HG02970 (cell line): ENCODE measurements around the gene THYN1.
"Not testable (repeated sequence)": the region's sequence is repeated elsewhere in the genome, so short reads cannot be mapped to it uniquely, and the experiment has no call there.

Source experiments
- ATAC-seq: cut with Tn5 transposase; IDR thresholded peaks from one replicate; pipeline ENCODE4 v1.9.1; 2021; ENCODE audit warnings: mild to moderate bottlenecking, moderate library complexity, moderate number of reproducible peaks; ENCODE audit not compliant: unreplicated experiment, low FRiP score

THYN1 gene

DNA sequence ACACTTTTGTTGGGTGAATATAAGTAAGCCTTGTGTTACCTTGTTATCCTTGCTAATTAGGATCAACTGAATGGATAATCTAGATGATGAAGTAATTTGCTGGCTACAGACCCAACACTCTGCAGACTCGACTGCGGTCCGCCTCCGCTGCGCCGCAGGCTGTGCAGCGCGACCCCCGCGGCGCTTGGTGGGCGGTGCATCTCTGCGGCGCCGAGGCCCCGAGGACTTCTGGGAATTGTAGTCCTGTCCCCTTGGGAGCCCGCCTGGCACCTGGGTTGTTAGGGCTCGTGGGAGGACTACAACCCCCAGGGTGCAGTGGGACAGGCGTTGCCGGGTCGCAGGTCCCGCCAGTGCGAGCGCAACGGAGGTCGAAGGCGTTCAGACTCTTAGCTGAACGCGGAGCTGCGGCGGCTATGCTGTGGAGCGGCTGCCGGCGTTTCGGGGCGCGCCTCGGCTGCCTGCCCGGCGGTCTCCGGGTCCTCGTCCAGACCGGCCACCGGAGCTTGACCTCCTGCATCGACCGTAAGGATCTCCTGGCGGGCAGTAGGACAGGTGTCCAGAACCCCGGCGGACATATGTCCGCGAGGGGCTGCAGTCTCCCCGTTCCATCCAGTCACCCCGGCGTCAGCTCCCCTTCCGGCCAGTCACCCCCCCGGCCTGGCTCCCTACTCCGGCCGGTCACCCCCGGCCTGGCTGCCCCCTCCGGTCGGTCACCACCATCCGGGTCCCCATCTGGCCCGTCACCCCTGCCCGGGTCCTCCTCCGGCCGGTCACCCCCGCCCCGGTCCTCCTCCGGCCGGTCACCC lies at the start of gene THYN1, which contains the start of gene ACAD8:
Gene THYN1 (minus strand): TSS at position 165 of the 806 bp plus-strand sequence. CDS start 470 bp downstream, outside the sequence.
Gene ACAD8 (plus strand): TSS at position 381 of the 806 bp plus-strand sequence. CDS start 33 bp downstream, at position 414.
- peak; percentile 99 for ATAC-seq

DNA sequence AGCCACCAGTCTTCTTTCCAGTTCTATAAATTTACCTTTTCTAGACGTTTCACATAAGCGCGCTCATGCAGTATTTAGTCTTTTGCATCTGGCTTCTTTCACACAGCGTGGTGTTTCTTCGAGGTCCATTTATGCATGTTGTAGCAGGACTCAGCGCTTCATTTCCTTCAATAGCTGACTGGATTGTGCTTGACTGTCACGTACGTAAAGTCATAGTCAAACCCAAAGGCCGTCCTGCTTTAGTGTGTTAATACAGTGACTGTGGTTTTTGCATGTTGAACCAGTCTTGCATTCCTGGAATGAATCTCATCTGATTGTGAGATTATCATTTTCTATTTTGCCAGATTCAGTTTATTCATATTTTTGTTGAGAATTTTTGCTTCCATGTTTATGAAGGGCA lies 41.5 kb upstream of the THYN1 start:
- ATAC-seq, result no peak

DNA sequence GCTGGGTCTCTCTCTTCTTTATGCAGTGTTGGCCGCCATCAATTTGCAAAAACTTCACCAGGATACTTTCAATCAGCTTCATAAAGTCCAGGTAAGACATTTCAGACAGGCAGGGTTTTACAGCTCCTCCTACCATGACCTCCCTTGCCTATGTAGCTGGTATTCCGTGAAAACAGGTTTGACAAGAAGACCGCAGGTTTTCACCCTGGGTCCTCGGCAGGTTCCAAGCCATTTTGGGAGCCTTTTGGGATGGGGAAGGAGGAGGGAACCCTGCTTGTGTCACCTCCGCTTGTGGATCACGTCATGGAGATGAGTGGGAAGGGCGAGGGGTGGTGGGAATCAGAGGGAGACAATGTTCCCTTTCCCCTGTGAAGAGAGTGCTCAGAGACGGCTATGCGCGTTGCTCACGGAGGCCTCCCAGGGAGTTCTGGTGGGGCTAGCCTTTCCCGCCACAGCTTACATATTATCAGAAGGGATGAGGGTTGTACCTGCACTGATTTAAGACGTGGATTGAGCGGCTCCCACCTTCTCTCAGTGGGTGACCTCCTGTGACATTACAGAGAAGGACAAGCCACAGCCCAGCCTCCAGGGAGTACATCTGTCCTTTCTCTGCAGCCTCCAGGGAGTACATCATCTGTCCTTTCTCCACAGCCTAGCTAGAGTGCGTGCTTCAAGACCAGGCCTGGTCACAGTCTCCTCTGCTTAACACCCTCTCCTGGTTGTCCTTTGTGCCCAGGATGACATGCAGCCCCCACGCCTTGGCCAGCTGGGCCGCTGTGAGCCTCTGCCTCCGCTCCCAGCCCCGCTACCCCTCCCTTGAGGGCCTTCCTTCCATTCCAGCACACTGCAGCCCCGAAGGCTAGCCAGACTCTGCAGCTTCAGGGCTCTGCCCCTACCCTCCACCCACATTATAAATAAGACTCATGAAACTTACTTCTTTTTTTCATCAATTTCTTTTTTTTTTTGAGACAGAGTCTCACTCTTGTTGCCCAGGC lies 40.3 kb upstream of the THYN1 start:
- no peak for ATAC-seq

DNA sequence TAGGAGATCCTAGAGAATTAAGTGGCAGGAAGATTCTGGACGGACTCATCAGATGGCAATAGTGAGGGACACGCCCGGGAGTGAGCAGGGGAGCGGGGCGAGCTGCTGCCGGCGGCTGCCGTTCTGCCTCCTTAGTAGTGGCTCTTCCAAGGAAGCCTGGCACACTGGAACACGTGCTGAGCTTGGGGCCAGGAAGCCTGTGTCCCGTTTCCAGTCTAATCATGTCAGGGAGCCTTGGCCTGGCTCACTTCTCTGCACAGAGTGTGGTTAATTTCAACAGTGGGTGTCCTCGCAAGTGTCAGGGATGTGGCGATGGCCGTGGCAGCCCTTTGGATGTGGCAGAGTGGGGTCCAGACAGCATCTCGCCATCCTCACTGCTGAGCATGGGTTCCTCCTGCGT lies 39.5 kb upstream of the THYN1 start:
- ATAC-seq, result no peak

DNA sequence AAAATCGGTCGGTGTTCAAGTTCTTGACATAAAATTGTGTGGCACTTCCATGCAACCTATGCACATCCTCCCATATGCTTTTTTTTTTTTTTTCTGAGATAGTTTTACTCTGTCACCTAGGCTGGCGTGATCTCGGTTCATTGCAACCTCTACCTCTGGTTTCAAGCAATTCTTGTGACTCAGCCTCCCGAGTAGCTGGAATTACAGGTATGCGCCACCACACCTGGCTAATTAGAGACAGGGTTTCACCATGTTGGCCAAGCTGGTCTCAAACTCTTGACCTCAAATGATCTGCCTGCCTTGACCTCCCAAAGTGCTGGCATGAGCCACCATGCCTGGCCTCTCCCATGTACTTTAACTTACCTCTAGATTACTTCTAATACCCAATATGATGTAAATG lies 38.0 kb upstream of the THYN1 start:
- no peak for ATAC-seq

DNA sequence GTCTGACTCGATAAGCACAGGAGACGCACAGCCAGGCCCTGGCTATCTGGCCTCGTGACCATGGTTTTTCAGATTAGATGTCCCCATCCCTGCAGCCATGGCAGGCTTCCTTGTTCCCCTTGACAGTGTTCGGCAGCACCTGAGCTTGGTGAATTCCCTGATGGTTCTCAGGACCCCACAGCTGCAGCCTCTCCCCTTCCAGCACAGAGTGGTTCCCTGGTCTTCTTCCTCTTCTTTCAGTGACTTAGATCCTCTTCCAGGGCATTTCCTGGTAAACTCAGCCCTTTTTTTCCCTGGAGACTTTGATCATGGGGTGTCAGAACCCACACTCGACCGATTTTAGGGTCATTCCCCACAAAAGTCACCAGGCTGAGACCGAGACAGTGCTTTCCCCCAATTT lies 37.5 kb upstream of the THYN1 start:
- ATAC-seq, result no peak

DNA sequence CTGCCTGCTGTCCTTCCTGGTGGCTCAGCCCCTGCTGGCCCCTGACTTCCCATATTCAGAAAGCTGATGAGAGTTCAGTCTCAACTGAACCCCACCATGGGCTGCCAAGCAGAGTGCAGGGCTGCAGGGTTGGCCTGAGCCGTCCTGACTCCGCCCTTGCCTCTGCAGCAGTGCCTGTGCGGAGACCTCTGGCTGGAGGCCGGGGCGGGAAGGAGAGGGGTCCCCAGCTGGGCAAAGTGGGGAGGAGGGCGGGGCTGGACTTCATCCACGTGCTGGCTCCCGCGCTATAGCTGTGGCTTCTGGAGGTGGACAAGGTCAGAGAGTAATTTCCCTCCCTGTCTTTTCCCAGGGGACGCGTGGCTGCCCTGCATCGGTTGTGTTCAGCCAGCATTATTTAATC lies 36.6 kb upstream of the THYN1 start:
- ATAC-seq, result no peak

DNA sequence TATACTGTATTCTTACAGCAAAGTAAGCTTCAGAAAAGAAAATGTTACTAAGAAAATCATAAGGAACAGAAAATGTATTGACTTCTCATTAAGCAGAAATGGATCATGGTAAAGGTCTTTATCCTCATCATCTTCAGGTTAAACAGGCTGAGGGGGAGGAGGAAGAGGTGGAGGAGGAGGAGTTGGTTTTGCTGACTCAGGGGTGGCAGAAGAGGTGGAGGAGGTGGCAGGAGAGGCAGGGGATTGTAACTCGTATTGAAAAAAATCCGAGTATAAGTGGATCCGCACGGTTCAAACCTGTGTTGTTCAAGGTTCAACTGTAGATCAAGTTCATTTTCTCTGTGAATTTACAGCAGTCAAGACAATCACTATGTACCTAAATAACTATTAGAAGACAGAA lies 36.0 kb upstream of the THYN1 start:
- ATAC-seq, result no peak

DNA sequence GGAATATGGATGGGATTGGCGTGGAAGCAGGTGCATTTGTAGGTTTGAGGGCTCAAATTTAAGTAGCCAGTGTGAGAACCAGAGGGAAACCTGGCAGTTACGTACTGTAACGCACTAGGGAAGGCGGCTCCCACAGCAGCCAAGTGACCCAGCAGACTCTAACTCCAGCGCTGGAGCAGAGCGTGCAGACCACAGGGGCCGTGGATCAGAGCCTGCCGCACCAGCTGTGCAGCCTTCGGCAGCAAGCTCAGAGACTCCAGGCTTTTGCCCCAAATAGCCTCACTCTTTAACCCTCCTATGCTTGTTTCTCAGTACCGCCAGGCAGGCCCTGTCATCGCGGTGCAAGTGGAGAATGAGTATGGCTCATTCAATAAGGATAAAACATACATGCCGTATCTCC lies 35.3 kb upstream of the THYN1 start:
- no peak for ATAC-seq

DNA sequence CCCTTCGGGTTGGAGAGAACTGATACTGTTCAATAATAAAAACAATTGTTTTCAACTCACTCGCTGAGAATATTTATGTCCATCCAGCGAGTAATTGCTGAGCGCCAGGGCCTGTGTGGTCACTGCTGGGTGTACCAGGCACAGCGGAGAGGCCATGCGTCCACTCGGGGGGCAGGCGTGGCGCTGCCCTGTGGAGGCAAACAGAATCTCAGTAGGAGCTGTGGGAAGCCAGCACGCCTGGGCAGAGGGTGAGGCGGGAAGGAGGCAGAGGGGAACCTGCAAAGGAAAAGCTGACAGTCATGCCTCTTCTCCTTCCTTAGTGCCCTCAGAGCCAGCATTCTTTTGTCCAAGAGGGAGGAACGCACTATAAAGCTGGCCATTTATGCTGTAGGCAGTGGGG lies 34.4 kb upstream of the THYN1 start:
- no peak for ATAC-seq

DNA sequence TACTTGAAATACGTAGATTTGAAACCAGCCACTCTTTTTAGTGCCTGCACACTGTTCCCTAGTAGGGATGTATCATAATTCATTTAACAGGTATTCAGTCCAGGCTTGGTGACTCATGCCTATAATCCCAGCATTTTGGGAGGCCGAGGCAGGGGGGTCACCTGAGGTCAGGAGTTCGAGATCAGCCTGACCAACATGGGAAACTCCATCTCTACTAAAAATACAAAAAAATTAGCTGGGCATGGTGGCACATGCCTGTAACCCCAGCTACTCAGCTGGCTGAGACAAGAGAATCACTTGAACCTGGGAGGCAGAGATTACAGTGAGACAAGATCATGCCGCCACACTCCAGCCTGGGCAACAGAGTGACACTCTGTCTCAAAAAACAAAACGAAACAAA lies 31.2 kb upstream of the THYN1 start:
- not testable (repeated sequence) for ATAC-seq

DNA sequence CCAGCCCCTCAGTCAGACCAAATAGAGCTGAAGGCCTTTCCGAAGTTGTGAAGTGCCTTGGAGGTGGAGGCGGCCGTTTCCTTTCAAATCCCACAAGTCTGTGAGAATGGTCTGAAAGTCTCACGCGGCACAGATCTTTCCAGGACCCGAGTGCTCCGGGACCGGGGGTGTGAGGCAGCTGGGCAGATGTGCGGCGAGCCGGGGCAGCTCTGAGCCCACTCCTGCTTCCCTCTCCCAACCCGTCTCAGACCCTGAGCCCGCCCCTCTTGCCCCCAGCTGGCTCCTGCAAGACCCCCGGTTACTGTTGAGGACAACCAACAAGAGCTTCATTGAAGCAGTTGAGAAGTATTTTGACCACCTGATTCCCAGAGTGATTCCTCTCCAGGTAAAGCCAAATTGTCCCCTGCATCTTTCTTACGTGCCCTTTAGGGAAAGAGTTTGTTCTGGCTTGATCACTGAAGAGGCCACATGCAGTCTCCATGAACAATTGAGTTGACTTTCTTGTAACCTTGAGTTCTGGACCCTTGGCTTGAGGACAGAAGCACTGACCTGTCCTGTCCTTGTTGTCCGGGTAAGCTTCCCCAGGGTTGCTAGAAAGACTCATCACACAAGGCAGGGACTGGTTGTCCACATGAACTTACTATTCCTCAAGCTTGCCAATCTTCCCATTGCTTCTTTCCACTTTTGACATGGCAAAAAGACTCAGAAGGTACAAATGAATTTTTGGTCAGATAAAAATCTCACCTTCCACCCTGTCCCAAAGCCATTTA lies 30.5 kb upstream of the THYN1 start:
- no peak for ATAC-seq

DNA sequence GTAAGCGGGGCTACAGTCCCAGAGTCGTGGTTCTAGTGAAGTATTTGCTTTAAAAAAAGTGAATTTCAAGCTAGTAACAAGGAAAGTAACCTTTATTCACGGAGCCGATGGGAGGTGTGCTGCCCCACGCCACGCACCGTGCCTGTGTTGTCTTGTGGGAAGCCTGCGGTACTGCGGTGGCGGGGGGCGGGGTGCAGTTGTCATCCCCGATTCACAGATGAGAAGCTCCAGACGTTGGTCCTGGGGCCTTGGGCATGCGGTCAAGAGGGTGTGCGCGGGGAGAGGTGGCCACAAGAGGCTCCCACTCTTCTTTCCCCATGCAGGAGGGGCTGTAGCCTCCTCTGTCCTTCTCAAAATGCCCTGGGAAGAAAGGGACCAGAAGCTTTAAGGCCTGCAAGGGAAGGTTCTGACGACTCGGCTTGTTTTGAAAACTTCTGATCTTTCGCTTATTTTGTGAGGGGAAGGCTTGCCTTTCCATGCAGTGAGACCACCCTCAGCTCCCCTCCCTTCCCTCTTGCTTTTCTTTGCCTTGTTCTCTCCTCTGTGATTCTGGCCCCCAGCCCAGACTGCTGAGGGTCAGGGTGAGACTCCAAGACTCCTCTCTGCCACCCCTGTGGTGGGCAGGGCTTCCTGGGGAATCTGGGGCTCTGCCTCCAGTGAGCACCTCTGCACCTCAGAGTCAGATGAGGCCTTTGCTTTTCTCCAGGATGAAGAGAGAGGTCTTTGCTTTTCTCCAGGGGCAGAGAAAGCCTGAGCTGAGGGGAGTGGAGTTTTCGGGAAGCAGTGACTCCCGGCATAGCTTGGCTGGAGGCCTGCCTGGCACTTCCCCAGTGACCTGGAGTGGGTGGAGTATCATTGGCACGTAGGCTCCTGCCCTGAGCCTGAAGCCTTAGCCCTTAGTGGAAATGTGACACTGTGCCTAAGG lies 29.2 kb upstream of the THYN1 start:
- ATAC-seq, result no peak

DNA sequence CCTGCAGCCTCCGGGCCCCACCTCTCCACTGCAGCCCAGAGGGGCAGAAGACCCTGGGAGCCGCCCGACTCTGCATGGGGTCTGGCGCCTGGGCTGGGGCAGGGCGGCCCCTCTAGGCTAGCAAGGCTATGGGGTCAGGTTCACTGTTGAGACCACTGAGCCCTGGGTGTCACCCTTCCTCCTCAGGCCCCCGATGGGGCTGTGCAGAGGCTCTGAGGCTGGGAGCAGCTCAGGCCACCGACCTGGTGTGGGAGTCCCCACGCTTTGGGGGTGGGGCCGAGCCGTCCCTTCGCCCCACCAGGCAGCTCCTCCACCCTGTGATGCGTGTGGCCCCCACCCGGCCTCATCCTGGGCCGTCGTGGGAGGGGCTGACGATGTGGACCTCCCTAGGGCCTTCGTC lies 28.5 kb upstream of the THYN1 start:
- ATAC-seq, result not testable (repeated sequence)

DNA sequence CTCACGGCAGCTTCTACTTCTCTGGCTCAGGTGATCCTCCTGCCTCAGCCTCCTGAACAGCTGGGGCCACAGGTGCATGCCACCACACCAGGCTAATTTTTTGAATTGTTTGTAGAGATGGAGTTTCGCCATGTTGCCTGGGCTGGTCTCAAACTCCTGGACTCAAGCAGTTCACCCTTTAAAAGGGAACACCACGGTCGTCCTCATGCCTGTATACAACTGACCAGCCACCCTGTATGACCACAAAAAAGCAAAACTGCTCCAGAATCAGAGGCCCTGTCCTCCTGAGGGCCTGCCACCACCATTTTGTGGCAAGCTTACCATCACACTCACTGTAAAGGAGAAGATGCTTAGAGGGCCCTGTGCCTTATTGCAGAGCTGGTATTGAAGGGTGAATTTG lies 25.2 kb upstream of the THYN1 start:
- ATAC-seq, result no peak

DNA sequence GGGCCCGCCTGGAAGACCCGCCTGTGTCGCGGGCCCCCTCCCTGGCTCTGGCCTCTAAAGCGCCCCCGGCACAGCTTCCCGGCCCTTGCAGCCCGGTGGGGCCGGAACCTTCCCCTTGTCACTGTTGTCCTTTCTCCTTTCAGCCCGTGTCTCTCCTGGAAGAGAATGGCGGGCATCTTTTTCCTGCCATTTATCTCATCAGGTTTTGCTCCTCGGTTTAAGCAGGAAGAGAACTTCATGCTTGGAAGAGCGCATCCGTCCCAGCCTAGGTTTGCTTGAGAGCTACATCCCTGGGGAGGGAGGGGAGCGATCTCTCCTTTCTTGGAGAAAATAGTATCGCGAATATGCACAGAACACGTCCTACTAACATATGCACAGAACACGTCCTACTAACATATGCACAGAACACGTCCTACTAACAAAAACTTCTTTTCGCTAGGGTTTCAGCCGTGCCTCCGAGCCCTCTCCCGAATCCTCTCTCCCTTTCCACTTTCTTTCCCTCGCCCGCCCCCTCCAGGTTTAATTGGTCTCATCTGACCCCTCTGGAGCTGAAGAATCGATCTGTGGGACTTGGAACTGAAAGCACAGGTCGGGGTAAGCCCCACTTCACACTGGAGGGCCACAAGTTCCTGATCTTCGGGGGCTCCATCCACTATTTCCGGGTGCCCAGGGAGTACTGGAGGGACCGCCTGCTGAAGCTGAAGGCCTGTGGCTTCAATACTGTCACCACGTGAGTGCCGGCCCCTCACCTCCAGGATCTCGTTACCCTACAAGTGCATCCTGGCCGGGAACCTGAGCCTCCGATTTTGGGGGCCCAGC lies 24.2 kb upstream of the THYN1 start:
- ATAC-seq, result no peak

DNA sequence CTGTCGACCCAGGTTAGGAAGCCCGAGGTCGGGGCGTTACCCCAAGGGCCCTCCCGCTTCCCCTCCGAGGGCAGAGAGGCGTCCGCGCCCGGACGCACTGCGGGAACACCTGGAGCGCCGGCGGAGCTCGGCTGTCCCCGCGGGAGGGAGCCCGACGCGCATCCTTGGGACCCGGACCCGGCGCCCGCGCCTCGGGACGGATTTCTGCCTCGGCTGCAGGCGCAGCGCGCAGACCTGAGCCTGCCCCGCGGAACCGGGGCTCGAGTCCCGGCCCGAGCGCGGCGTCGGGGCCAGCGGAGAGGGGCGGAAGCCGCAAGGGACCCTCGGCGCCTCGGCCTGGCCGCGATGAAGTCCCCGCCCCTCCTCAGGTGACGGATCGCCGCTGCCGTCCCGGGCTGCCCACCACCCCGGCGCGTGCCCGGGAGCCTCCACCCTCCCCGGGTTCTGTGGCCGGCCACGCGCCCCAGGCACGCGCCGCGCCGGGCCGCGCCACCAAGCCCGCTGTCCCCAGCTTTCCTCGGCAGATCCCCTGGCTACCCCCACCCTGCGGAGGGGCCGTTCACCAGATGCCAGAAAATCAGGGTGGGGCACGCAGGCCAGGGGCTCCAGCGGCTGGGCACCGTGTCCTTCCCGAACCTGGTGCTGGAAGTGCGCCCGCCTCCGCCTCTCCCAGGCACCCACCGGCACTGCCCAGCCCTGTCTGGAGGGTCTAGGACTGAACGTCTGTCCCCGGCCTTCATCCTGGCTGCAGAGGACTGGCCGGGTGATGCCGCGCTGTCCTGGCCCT lies 23.4 kb upstream of the THYN1 start:
- no peak for ATAC-seq
